HG02852 (cell line): ENCODE results near the gene ARL16.

Source experiments
- ATAC-seq: cut with Tn5 transposase; IDR thresholded peaks from one replicate; pipeline ENCODE4 v1.9.1; 2021; ENCODE audit warnings: mild to moderate bottlenecking, moderate library complexity; ENCODE audit not compliant: unreplicated experiment

ARL16 gene

DNA sequence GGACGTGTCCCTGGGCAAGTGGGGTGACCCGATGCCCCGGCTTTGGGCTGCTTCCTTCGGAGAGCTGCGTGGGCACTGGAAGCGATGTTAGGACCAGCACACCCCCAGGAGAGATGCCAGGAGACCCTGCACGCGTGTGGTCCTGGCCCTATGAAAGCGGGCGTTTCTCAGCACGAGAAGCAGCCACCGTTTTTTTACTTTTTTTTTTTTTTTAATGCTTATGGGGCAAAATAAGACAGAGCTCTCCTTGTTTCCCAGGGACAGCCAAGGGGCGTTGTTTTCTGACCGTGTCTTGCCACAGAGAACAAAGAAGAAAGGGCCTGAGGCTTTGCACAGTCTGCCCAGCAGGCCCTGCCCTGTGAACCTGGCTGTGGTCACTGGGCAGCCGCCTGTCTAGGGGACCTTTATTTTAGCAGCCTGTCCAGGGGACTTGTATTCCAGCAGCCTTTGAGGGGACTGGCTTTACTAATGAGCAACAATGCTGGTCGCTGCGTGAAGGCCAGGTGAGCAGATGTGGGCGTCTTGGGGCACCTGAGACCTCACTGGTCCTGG lies 29.5 kb upstream of the ARL16 start:
- ATAC-seq, result no peak

DNA sequence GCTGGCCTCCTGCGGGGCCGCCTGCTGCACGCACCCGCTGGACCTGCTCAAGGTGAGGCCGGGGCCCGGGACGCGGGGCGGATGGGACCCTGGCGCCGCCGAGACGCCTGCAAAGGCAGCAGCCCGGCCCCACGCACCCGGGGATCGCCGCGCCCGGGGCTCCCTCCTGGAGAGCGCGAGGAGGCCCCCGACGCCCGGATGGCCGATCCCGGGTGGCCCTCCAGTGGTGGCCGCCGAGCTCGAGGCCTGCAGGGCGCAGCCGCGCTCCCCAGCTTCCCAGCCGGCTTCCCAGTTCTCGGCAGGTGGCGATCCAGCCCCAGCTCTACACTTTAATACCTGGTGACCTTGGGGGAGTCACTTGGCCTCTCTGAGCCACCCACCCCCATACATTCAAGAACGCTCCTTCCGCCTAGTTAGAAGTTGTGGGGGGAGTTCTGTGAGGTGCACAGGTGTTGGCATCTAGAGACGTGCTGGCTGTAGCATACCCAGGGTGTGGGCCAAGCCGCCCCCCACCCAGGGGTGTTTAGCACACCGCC lies 28.9 kb upstream of the ARL16 start:
- ATAC-seq, result no peak

DNA sequence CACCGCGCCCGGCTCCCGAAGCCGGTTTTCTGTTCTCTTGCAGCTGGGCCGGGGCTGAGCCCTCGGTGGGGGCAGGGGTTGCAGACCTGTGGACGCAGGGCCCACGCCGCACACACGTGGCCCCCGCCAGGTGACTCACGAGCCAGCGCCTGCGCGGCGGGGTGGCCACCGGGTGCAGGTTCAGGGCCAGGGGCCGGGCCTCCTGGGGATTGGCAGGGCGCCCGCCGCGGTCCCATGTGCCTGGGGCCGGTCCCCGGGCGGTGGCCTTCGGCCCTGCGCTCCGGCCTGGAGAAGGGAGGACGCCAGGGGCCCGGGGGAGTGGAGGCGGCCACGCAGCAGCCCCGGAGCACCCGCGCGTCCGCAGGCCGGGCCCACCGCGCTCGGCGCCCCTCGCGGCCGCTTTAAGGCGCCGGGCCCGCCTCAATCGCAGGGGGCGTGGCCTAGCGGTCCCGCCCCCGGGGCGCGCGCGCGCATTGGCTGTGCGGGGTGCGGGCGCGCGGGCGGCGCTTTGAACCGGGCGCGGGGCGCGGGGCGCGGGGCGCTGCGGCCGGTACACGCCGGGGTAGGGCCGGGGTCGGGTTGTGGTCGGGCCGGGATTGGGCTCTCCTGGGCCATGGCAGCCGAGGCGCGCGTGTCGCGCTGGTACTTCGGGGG lies 28.3 kb upstream of the ARL16 start, which contains the start of gene SLC25A10:
Gene SLC25A10 (plus strand): TSS at position 471 of the 654 bp plus-strand sequence. CDS start 143 bp downstream, at position 614.
- peak; percentile 65 for ATAC-seq

DNA sequence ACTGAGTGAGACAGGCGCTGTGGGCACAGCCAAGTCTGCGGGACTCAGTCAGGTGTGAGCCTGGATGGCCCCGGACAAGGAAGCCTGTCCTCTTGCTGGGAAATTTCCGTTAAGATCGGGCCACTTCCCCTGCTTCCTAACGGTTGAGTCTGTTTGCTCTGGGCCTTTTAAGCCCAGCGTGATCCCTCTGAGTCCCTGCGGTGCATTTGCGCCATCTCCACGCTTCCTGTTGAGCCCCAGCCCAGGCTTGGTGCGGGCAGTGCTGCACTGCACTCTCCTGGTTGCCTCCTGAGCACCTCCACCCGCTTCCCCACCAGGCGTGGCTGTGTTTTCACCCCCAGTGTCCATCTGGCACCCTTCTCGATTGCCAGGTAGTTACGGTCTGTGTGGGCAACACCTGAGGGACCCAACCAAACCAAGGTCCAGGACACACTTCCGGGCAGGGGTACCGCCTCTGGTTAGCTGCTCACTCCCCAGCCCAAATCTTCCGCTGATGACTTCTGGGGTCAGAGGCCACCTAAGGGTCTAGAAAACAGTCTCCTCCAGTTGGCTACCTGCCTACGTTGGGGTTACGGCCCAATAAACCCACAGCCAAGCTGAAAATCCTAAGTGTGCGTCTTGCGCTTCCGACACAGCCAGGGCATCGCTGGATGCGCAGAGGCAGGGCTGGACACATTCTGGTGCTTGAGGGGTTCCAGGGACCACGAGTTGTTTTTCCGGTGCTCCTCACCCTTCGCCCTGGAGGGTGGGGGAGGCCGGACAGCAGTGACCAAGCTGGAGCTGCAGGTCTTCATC lies 27.1 kb upstream of the ARL16 start:
- no peak for ATAC-seq

DNA sequence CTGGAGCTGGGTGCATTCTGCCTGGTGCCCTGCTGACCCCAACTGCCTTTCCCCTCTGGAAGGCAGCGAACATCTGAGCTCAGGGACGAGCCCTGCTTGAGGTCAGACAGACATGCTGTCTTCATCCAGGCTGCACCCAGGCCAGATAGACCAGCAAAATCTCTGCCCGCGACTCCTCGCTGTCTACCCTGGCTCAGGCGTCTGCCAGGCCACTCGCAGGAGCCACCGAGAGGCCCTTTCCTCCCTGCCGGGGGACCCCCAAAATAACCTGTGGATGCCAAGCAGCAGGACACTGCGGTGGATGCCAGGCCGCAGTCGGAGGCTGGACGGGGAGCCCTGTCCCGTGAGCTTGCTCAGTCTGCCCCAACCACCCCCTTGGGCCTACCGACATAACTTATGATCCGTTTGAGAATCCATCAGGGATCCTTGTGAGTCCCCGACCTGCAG lies 25.2 kb upstream of the ARL16 start:
- no peak for ATAC-seq

DNA sequence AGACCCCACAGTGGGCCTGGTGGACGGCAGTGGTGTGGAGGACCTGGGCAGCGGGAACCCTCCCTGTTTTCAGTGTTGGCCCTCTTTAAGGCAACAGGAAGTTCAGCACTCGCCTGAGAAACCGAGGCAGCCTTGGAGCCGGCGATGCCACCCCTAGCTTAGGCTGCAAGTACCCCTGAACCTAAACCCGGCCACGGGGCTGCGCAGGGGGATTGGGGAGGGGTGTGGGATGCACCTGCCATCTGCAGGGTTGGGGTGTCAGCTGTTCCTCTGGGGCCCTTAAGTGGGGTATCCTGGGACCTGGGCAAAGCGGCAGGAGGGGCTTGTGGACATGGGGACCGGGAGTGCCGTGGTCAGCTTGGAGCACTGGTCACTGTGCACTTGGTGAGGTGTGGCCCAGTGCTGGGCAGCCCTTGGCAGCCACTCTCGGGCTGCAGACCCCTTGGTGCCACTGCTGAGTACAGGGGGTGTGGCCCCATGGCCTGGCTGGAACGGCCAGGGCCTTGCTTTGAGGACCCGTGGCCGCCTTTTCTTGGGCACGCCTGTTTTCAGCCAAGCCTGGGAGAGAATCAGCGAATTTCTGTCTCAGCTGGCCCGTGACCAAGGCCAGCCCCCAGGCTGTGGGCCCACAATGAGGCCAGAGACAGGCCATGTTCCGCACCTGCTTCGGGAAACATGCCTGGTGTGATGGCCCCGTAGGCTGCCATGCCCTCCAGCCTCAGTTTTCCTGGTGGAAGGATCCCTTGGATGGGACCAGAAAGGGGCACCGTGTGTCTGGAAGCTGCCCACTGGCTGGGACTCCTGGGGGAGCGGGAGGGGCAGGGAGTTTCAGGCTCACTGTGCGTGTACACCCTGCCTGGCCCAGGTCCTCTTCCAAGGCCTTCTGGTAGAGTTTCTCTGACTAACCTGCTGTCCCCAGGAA lies 24.4 kb upstream of the ARL16 start:
- no peak for ATAC-seq

DNA sequence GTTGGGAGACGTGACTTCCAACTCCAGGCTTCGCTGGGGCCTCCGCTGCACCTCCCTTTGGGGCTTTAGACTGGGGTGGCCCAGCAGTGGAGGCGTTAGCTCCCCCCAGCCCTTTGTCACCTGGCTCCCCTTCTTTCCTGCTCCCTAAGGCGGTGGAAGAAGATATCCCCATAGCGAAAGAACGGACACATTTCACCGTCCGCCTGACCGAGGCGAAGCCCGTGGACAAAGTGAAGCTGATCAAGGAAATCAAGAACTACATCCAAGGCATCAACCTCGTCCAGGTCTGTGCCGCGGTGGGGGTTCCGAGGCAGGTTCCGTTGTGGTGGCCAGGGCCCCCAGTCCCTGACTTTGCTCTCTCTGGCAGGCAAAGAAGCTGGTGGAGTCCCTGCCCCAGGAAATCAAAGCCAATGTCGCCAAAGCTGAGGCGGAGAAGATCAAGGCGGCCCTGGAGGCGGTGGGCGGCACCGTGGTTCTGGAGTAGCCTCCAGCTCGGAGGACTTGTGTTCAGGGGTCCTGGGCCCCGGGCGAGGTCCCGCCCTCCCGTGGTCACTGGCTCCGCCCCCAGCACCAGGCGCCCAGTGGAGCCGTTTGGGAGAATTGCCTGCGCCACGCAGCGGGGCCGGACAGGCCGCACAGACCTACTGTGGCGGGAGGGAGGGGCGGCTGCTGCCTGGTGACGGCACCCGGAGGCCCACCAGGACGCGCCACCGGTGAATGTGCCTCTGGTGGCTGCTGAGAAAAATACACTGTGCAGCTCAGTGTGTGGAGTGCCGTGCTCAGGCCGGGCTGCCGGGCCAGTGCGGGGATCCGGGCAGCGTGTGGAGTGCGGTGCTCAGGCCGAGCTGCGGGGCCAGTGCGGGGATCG lies 23.4 kb upstream of the ARL16 start:
- ATAC-seq, result no peak

DNA sequence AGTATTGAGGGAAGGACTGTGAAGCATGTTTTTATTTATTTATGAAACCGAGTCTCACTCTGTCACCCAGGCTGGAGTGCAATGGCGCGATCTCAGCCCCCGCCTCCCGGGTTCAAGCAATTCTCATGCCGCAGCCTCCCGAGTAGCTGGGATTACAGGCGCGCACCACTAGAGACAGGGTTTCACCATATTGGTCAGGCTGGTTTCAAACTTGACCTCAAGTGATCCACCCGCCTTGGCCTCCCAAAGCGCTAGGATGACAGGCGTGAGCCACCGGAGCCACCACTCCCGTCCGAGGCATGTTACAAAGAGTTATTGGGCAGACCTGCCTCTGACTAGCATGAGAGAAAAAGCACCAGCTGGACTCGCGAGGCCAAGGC lies 22.6 kb upstream of the ARL16 start:
- no peak for ATAC-seq

DNA sequence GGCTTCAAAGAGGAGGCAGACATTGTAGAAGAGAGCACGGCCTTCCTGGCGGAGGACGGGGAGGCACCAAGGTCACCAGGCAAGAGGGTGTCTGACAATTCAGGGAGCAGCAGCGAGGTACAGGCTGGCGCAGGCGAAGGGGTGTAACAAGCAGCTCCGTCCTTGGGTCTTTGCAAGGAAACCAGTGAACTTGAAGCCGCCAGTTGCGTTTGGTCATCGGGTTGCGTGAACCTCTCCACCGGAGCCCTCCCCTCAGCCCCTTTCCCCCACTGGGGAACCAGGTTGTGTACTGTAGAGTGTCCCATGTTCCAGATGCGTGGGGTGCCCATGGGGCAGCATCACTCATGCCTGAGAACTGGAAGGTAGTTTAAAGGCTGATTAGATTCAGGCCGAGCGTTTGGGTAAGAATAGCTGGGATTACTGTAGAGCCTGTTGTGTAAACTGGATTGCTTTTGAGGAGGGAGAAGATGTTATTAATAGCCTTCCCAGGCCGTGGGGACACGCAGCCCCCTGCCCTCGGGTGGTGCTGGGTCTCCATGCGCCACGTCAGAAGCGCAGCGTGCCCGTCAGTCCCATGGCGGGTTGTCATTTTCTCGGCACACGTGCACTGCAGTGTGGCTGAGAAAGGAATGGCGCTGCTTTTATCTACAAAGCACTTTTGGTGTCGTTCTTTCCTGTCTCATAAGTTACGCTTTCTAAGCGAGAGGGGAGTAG lies 22.1 kb upstream of the ARL16 start:
- ATAC-seq, result no peak

DNA sequence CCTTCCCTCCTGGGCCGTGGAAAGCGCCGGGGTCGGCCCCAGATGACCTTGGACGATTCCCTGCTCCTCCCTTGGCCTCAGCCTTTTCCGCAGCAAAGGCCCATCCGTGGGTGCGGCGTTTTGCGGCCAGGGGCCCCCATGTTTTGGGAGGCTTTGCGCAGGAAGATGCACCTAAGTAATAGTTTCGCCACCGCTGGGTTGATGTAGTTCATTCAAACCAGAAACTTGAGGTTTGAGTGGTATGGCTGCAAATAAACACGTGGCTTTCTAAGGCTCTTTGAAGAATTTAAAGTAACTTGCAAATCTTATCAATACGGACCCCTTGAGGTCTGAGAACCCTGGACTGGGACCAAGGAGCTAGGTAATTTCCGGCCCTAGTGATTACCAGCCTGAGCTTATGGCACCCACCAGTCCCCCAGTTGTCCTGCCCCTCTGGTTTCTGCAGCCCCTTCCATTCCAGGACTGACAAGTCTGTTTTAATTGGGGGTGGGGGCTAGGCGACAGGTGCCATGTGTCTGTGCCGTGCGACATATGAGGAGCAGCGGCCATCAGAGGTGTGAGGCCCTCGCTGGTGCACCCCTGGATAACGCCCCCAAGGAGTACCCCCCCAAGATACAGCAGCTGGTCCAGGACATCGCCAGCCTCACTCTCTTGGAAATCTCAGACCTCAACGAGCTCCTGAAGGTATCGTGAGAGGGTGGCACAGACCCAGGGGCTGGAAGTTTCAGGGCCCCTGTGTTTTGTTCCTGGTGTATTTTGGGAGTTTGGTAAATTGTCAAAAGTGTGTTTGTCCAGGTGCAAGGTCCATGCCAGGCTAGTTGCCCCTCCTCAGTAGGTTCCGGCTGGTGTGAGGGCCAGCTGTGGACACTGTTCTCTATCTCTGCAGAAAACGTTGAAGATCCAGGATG lies 20.4 kb upstream of the ARL16 start:
- no peak for ATAC-seq

DNA sequence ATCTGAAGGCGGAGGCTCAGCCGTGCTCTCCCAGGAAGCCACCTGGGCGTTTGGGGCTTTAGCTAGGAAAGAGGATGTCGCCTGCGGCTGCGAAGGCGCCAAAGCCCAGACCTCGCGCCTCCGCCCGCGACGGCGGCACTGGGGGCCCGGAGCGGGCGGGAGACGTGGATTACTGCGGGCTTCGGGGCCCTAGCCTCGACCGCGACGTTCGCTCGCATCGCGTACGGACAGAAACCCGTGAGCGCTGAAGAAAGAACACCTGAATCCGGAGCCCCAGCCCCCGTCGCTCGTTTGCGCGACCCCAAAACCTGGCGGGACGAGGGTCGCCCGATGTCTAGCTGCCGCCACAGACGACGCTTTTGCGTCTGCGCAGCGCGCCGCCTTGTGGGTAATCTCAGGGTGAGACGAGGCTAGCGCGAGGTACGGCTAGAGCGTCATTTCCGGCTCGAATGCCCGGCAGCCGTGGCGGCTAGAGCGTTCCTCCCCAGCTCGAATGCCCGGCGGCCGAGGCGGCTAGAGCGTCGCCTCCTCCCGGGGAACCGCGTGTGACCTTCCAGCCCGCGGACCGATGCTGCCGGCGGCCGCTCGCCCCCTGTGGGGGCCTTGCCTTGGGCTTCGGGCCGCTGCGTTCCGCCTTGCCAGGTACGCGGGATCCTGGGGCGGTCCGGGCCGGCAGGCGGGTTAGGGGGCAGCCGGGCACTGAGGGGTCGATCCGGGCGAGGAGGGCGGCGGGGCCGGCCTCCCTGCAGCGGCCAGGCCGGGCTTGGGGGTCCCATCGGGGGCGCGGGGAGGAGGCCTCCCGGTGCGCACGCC lies 19.5 kb upstream of the ARL16 start, which contains the start of gene MRPL12:
Gene MRPL12 (plus strand): TSS at position 434 of the 813 bp plus-strand sequence. CDS start 135 bp downstream, at position 569.
- ATAC-seq, result peak; percentile 73

DNA sequence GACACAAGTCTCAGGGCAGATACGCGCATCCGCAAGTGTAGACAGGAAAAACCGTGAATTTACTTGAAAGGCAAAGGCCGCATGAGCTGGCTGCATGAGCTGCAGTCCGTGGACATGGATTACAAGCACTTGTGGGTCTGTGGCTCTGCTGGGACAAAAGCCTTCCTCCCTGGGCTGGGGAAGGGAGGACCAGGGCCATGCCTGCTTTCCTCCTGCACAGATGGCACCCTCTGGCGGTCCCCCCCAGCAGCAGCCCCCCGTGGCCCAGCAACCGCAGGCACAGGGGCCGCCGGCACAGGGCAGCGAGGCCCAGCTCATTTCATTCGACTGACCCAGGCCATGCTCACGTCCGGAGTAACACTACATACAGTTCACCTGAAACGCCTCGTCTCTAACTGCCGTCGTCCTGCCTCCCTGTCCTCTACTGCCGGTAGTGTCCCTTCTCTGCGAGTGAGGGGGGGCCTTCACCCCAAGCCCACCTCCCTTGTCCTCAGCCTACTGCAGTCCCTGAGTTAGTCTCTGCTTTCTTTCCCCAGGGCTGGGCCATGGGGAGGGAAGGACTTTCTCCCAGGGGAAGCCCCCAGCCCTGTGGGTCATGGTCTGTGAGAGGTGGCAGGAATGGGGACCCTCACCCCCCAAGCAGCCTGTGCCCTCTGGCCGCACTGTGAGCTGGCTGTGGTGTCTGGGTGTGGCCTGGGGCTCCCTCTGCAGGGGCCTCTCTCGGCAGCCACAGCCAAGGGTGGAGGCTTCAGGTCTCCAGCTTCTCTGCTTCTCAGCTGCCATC lies 17.9 kb upstream of the ARL16 start:
- no peak for ATAC-seq

DNA sequence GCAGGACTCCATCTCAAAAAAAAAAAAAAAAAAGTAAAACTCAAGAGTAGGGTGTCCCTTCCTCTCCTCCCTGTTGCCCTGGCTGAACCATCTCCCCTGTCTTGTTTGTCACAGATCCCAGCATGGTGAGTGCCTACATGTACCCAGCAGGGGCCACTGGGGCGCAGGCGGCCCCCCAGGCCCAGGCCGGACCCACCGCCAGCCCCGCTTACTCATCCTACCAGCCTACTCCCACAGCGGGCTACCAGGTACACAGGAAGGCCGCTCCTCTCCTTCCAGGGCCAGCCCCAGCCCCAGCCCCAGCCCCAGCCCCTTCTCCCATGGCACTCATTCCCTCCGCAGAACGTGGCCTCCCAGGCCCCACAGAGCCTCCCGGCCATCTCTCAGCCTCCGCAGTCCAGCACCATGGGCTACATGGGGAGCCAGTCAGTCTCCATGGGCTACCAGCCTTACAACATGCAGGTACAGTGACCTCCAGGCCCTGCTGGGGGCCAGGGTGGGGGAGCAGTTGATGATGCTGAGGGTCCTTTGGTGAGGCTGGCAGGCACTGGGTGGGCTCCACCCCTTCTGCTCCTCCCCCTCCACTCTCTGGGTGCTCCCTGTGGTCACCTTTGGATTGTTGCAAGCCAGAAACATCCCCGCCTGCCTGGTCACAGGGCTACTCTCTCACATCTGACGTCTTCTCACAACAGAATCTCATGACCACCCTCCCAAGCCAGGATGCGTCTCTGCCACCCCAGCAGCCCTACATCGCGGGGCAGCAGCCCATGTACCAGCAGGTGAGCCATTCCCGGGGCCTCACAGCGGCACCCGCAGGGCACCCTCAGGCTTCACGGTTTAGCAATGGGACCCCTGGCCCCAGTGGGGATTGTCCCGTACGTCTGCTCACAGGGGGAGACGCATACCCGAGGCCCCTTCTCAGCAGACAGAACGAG lies 17.0 kb upstream of the ARL16 start:
- ATAC-seq, result no peak

DNA sequence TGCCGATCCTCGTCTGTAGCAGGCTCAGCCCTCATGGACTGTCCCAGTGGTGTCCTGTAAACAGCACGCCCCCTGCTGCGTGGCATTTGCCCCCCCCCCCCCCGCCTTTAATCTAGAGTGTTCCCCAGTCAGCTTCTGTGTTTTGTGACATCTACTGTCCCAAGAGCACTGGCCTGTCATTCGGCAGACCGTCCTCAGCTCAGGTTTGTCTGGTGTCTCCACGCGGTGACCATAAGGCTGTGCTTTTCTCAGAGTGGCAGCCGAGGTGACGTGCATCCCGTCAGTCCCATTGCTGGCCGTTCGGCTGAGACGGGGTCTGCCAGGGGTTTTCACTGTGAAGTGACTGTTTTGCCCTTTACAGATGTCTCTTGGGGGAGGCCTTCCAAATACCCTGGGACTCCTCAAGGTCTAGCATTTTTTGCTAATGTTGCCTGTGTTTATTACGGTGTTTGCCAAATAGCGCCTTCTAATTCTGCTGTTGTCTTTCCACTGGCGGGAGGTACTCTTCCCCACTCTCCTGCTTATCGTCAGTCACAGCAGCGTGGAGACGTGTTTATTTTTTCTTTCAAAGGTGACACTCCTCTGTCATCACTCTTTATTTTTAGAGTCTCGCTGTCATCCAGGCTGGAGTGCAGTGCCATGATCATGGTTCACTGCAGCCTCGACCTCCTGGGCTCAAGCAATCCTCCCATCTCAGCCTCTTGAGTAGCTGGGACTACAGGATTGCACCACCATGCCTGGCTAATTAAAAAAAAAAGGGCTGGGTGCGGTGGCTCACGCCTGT lies 13.9 kb upstream of the ARL16 start:
- ATAC-seq, result no peak
